GM13977 (cell line): ENCODE measurements around the gene ST7.

ENCODE experiments used
- DNase-seq: peaks from one replicate; pipeline ENCODE4 v3.0.0; 2012; ENCODE audit warnings: low spot score
- in situ Hi-C: fragments of 300-500 bp; cut with MboI; formaldehyde crosslinking; loops from one replicate; pipeline ENCODE4 v1.12.0; 2022; ENCODE audit warnings: low sequenced_read_pairs, low pct_unique_long_range_greater_than_20kb, mixed read lengths, inconsistent platforms; ENCODE audit not compliant: unreplicated experiment
- TF ChIP-seq, protein P1 (sequence below): IDR thresholded peaks from 2 replicates; pipeline ENCODE4 v1.5.1; 2012; ENCODE audit warnings: mild to moderate bottlenecking, control low read depth; ENCODE audit not compliant: insufficient read depth; ENCODE audit errors: extremely low read depth, missing control alignments

ST7 gene

DNA sequence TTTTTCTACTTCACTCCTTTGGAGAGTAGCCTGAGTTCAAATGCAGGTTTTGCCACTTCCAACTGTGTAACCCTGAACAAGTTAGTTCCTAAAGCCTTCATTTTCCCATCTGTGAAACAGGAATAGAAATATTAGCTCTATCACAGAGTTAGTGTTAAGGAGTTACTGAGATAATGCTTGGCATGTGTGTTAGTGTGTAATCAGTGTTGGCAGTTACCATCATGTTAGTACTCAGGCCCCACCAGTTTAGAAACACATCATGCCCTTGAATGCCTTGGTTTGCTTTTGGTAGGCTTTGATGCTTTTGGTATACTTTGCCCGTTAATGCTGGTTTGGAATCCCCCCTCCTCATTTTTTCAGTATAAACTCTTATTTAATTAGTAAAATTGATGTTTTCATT, 249.9 kb downstream of the ST7 start:
- in situ Hi-C loops: no loop called here
- no peak for DNase-seq
- TF ChIP-seq, protein P1, sequence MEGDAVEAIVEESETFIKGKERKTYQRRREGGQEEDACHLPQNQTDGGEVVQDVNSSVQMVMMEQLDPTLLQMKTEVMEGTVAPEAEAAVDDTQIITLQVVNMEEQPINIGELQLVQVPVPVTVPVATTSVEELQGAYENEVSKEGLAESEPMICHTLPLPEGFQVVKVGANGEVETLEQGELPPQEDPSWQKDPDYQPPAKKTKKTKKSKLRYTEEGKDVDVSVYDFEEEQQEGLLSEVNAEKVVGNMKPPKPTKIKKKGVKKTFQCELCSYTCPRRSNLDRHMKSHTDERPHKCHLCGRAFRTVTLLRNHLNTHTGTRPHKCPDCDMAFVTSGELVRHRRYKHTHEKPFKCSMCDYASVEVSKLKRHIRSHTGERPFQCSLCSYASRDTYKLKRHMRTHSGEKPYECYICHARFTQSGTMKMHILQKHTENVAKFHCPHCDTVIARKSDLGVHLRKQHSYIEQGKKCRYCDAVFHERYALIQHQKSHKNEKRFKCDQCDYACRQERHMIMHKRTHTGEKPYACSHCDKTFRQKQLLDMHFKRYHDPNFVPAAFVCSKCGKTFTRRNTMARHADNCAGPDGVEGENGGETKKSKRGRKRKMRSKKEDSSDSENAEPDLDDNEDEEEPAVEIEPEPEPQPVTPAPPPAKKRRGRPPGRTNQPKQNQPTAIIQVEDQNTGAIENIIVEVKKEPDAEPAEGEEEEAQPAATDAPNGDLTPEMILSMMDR: no peak

DNA sequence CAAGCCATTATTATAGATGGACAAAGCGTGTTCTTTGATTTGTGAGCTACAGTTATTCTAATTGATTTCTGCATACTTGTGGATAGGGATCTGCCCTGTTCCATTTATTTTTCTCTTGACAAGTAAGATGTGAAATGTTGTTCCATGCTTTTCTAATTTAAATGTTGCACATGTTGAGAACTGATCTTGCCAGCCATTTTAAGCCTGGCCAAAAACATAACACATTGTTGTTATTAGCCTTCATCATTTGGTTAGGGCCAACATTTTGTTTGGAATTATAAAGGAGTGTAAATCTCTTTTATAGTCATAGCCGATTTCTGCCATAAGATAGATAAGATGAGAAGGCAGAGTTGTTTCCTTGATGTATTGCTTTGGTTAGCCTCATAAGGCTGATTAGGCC, 252.6 kb downstream of the ST7 start:
- in situ Hi-C loops: no loop called here
- TF ChIP-seq, protein P1: no peak
- DNase-seq: no peak

DNA sequence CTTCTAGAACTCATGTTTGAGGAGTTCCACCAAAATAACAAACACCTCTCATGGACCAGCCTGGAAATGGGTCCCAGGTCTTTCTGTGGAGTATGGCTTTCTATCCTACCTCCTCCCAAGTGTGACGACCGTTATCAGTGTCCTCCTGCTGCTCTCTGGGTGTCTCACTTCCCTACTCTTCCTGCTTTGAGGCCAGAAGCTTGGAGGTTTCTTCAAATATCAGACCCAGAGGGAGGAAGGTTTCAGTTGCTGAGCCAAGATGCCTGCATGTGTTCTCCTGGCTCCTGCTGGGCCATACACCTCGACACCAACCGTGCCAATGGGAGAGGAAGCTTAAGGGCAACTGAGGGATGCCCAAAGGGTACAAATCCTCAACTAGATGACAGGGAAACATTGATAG, 255.0 kb downstream of the ST7 start:
- DNase-seq: no peak
- TF ChIP-seq, protein P1: no peak
- in situ Hi-C loops: no loop called here

DNA sequence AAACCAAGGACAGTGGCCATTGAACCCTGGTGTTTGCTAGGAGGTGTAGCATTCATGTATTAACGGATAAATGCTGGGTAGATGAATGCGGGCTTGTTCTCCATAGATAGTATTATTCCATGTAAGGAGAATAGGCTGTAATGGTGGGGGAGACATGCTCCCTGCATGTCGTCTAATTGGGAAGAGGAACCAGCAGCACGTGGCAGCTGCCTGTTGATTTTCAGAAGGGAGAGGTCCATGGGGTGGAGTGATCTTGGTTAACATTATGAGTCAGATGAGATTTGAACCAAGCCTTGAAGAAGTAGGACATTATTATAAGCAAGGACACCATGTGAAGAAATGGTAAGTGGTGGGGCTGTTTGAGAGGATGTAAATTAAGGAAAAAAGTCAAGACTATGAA, 257.1 kb downstream of the ST7 start:
- DNase-seq: no peak
- TF ChIP-seq, protein P1: no peak
- in situ Hi-C loops: no loop called here

DNA sequence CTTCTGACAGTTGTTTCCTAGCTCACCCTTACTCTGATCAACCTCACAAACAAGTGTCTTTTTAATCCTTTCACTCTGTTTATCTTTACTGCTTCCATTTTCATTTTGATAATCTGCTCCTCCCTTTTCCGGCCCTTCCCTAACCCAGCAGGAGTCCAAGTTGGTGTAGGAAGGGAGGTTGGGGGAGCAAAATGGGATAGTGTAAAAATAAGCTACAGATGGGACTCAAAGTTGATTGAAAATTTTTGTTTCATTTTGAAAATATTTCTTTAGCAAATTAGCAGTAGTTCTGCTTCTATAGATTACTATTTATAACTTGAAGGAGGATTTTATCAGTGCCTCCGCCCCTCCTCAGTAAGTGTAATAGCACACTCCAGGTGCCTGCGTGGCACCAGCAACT, 257.6 kb downstream of the ST7 start:
- TF ChIP-seq, protein P1: no peak
- in situ Hi-C loops: no loop called here
- no peak for DNase-seq

DNA sequence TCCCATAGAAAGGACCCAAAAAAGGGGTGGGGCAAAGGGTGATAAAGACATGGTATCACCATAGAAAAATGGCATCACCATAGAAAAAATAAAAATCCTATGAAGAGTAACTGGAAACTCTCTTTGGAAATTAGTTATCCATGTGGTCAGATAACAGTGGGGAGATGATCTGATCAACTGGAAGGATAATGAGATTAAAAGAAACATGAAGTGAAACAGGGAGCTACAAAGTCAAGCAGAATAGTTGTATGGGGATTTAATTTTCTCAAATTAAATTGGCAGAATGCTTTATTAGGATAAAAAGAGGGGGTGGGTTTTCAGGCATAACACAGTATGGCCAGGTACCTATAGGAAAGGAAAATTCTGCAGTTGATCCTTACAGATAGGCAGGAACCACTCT, 258.3 kb downstream of the ST7 start:
- in situ Hi-C loops: no loop called here
- TF ChIP-seq, protein P1: no peak
- no peak for DNase-seq
